Globus pallidus (tissue), 1 donor: Measurements from ENCODE around the gene CDKL1.
"Not testable (repeated sequence)": the region's sequence is repeated elsewhere in the genome, so short reads cannot be mapped to it uniquely, and the experiment has no call there.

Source experiments
- DNase-seq: peaks from one replicate; pipeline ENCODE4 v3.0.0-alpha.2; 2015; ENCODE audit warnings: low spot score

Gene CDKL1

GRCh38 chr14:50333014-50333509 lies 63.6 kb downstream of the CDKL1 start:
- DNase-seq = no peak

GRCh38 chr14:50331596-50331995 lies 65.1 kb downstream of the CDKL1 start:
- no peak for DNase-seq

GRCh38 chr14:50321009-50321660 lies 75.5 kb downstream of the CDKL1 start:
- peak; percentile 89 for DNase-seq

GRCh38 chr14:50320283-50320682 lies 76.4 kb downstream of the CDKL1 start:
- DNase-seq = no peak

- no peak for DNase-seq
These were observed 77.0 kb downstream of the CDKL1 start for GRCh38 chr14:50319721-50320120.

GRCh38 chr14:50319293-50319692 lies 77.4 kb downstream of the CDKL1 start:
- no peak for DNase-seq

GRCh38 chr14:50318031-50318626 lies 78.6 kb downstream of the CDKL1 start:
- peak; percentile 63 for DNase-seq

- DNase-seq = not testable (repeated sequence)
These were observed 82.6 kb downstream of the CDKL1 start for GRCh38 chr14:50314098-50314497.

GRCh38 chr14:50312734-50313054 lies 84.0 kb downstream of the CDKL1 start:
- DNase-seq = no peak

- peak; percentile 95 for DNase-seq
These were observed 84.5 kb downstream of the CDKL1 start, which contains the start of the genes DMAC2L and L2HGDH for GRCh38 chr14:50311972-50312733. Gene DMAC2L (plus strand): TSS chr14:50312324. CDS start chr14:50321488, 9,164 bp downstream. Gene L2HGDH (minus strand): TSS chr14:50312229. CDS start chr14:50312150, 79 bp downstream.

- no peak for DNase-seq
These were observed 85.2 kb downstream of the CDKL1 start for GRCh38 chr14:50311337-50311971.

- no peak for DNase-seq
These were observed 86.2 kb downstream of the CDKL1 start for GRCh38 chr14:50310445-50310844.

GRCh38 chr14:50308363-50308915 lies 88.2 kb downstream of the CDKL1 start:
- DNase-seq = no peak

- DNase-seq = no peak
These were observed 92.8 kb downstream of the CDKL1 start for GRCh38 chr14:50303744-50304471.

GRCh38 chr14:50301914-50302313 lies 94.8 kb downstream of the CDKL1 start:
- DNase-seq = no peak

- no peak for DNase-seq
These were observed 97.1 kb downstream of the CDKL1 start for GRCh38 chr14:50299585-50299984.

GRCh38 chr14:50290306-50290705 lies 106.4 kb downstream of the CDKL1 start:
- DNase-seq = no peak

GRCh38 chr14:50288146-50288545 lies 108.5 kb downstream of the CDKL1 start:
- DNase-seq = no peak

- no peak for DNase-seq
These were observed 110.8 kb downstream of the CDKL1 start for GRCh38 chr14:50285861-50286260.
